Neuronal stem cell (in vitro differentiated cells): ENCODE data around the gene FOLR1.

Experiments
- DNase-seq: peaks from one replicate; pipeline ENCODE4 v3.0.0-alpha.2; 2013; ENCODE audit warnings: low spot score
- H2AFZ ChIP-seq: one replicate; pipeline ENCODE4 v1.6.1; 2013; ENCODE audit warnings: mild to moderate bottlenecking, low read length, inconsistent platforms
- H2AK5ac ChIP-seq: 2 replicates; pipeline ENCODE4 v1.6.1; 2013; ENCODE audit warnings: low read depth, mild to moderate bottlenecking, inconsistent platforms, low read length, moderate library complexity, mixed read lengths
- H2BK120ac ChIP-seq: 2 replicates; pipeline ENCODE4 v1.6.1; 2013; ENCODE audit warnings: low read depth, mild to moderate bottlenecking, inconsistent platforms, low read length, moderate library complexity, mixed read lengths
- H2BK12ac ChIP-seq: one replicate; pipeline ENCODE4 v1.6.1; 2013; ENCODE audit warnings: low read length, inconsistent platforms
- H2BK15ac ChIP-seq: 2 replicates; pipeline ENCODE4 v1.6.1; 2013; ENCODE audit warnings: mild to moderate bottlenecking, low read length, inconsistent platforms, mixed read lengths
- H2BK5ac ChIP-seq: one replicate; pipeline ENCODE4 v1.6.1; 2013; ENCODE audit warnings: inconsistent platforms, mild to moderate bottlenecking, low read length, moderate library complexity
- H3K14ac ChIP-seq: one replicate; pipeline ENCODE4 v1.6.1; 2013; ENCODE audit warnings: low read length, inconsistent platforms
- H3K18ac ChIP-seq: 2 replicates; pipeline ENCODE4 v1.6.1; 2013; ENCODE audit warnings: low read length, inconsistent platforms
- H3K23ac ChIP-seq: 2 replicates; pipeline ENCODE4 v1.6.1; 2013; ENCODE audit warnings: low read depth, mild to moderate bottlenecking, mixed read lengths, low read length, inconsistent platforms; ENCODE audit not compliant: poor library complexity
- H3K27ac ChIP-seq: replicated peaks from 3 replicates; pipeline ENCODE4 v1.5.1; 2013; ENCODE audit warnings: low read length, inconsistent platforms
- H3K27me3 ChIP-seq, 3 experiments: 2 replicates each; pipeline ENCODE4 v1.6.1; 2013; ENCODE audit warnings: low read length in 3 of 3, mild to moderate bottlenecking in 2 of 3, inconsistent platforms in 1 of 3, low read depth in 1 of 3, mixed read lengths in 1 of 3, moderate library complexity in 1 of 3; ENCODE audit not compliant: control insufficient read depth in 3 of 3, insufficient read depth in 3 of 3
- H3K36me3 ChIP-seq, 2 donors: replicated peaks in 1 of 2; 2 replicates each; pipeline ENCODE4 v1.6.1; 2013; ENCODE audit warnings: low read length in 2 of 2; ENCODE audit not compliant: control insufficient read depth in 2 of 2, insufficient read depth in 2 of 2
- H3K4ac ChIP-seq: 2 replicates; pipeline ENCODE4 v1.6.1; 2013; ENCODE audit warnings: inconsistent platforms, mild to moderate bottlenecking, low read length, moderate library complexity
- H3K4me1 ChIP-seq, 2 donors: 1 replicate in 1 of 2; 2 replicates in 1 of 2; pipeline ENCODE4 v1.6.1; 2013; ENCODE audit warnings: low read length in 2 of 2, low read depth in 1 of 2; ENCODE audit not compliant: control insufficient read depth in 2 of 2, insufficient read depth in 1 of 2
- H3K4me2 ChIP-seq: one replicate; pipeline ENCODE4 v1.6.1; 2013; ENCODE audit warnings: mild to moderate bottlenecking, low read length, inconsistent platforms; ENCODE audit not compliant: insufficient read depth, poor library complexity, severe bottlenecking
- H3K4me3 ChIP-seq, 2 donors: 2 replicates each; pipeline ENCODE4 v1.5.1; 2013; ENCODE audit warnings: low read length in 2 of 2, mild to moderate bottlenecking in 2 of 2, inconsistent platforms in 1 of 2, moderate library complexity in 1 of 2
- H3K79me1 ChIP-seq: one replicate; pipeline ENCODE4 v1.6.1; 2013; ENCODE audit warnings: low read depth, mild to moderate bottlenecking, inconsistent platforms, low read length, moderate library complexity
- H3K9ac ChIP-seq: one replicate; pipeline ENCODE4 v1.6.1; 2013; ENCODE audit warnings: mild to moderate bottlenecking, low read depth, low read length, inconsistent platforms; ENCODE audit not compliant: poor library complexity
- H3K9me3 ChIP-seq, 2 donors: replicated peaks in 1 of 2; 2 replicates each; pipeline versions ENCODE3 to v1.6.1; 2013; ENCODE audit warnings: low read length in 2 of 2, mild to moderate bottlenecking in 2 of 2, inconsistent platforms in 1 of 2, low read depth in 1 of 2, mixed read lengths in 1 of 2, moderate library complexity in 1 of 2; ENCODE audit not compliant: control insufficient read depth in 2 of 2, insufficient read depth in 1 of 2
- H4K8ac ChIP-seq: one replicate; pipeline ENCODE4 v1.6.1; 2013; ENCODE audit warnings: low read depth, mild to moderate bottlenecking, inconsistent platforms, low read length, moderate library complexity
- H4K91ac ChIP-seq: one replicate; pipeline ENCODE4 v1.6.1; 2013; ENCODE audit warnings: low read length, low read depth, mild to moderate bottlenecking, inconsistent platforms; ENCODE audit not compliant: poor library complexity
- WGBS, 2 donors: extraction: QIAGEN DNeasy Blood & Tissue Kit; methylation state at CpG; one replicate each; pipeline ENCODE4 v1.1.7; 2013; ENCODE audit warnings: missing lambda C conversion rate in 2 of 2, mixed read lengths in 1 of 2; ENCODE audit not compliant: insufficient read length in 2 of 2, insufficient replicate concordance in 1 of 2; ENCODE audit errors: extremely low coverage in 2 of 2; 5-methylcytosine and 5-hydroxymethylcytosine counted together

The FOLR1 gene

GRCh38 chr11:72220696-72221363, 28.9 kb downstream of the FOLR1 start:
- Histone ChIP-seq H4K91ac (no peak overlapping the region), H3K36me3 (no peaks in the 10 kb centered on the region), H3K79me1 (peaks cover 7% of the 10 kb centered on the region), H2BK12ac (no peak overlapping the region), H3K4me1 (peaks cover 5 to 9% of the 10 kb centered on the region in 2 donors), H2BK15ac (no peak overlapping the region), H3K4me3 (no peak overlapping the region), H3K18ac (no peak overlapping the region), H3K9me3 (no peaks in the 10 kb centered on the region), H3K4me2 (no peak overlapping the region), H3K9ac (no peak overlapping the region), H3K14ac (no peak overlapping the region), H2BK120ac (no peak overlapping the region), H2AFZ (no peak overlapping the region), H3K27ac (no peak overlapping the region), H3K4ac (no peak overlapping the region), H2AK5ac (peak overlapping the region; percentile 62), H4K8ac (no peak overlapping the region), H2BK5ac (no peak overlapping the region), H3K23ac (no peak overlapping the region), H3K27me3 (peaks cover 0 to 23% (median 0%) of the 10 kb centered on the region in 3 experiments)
- no peak for DNase-seq
- no CpG with 5 or more reads among the region's 10 CpGs for WGBS, 2 donors

- Histone ChIP-seq H3K79me1 (peaks cover 8% of the 10 kb centered on the region), H3K18ac (no peak overlapping the region), H4K91ac (no peak overlapping the region), H2BK120ac (no peak overlapping the region), H2BK12ac (no peak overlapping the region), H2BK15ac (no peak overlapping the region), H3K4ac (no peak overlapping the region), H3K27ac (no peak overlapping the region), H2AFZ (peak overlapping the region; percentile 91), H3K4me3 (no peak overlapping the region), H3K23ac (no peak overlapping the region), H3K4me1 (peaks cover 5 to 12% of the 10 kb centered on the region in 2 donors), H2BK5ac (no peak overlapping the region), H3K14ac (no peak overlapping the region), H3K4me2 (no peak overlapping the region), H3K27me3 (peaks cover 0 to 18% (median 0%) of the 10 kb centered on the region in 3 experiments), H3K9me3 (no peaks in the 10 kb centered on the region), H3K9ac (no peak overlapping the region), H4K8ac (no peak overlapping the region), H2AK5ac (peak overlapping the region; percentile 62), H3K36me3 (peaks cover 0 to 3% of the 10 kb centered on the region in 2 donors)
- no peak for DNase-seq
- no CpG with 5 or more reads among the region's 7 CpGs for WGBS, 2 donors
Observed at GRCh38 chr11:72221386-72222075, 29.6 kb downstream of the FOLR1 start.

GRCh38 chr11:72222106-72222891, 30.4 kb downstream of the FOLR1 start:
- Histone ChIP-seq H2BK15ac (peak overlapping the region; percentile 18), H3K27ac (peak overlapping the region; percentile 49), H3K79me1 (peaks cover 10% of the 10 kb centered on the region), H3K14ac (no peak overlapping the region), H2AFZ (peak overlapping the region; percentile 91), H3K27me3 (peaks cover 0 to 14% (median 0%) of the 10 kb centered on the region in 3 experiments), H3K18ac (no peak overlapping the region), H2AK5ac (no peak overlapping the region), H3K4ac (no peak overlapping the region), H3K4me3 (peak overlapping the region; percentile 56 to 58), H3K23ac (no peak overlapping the region), H2BK12ac (no peak overlapping the region), H3K9me3 (no peaks in the 10 kb centered on the region), H3K36me3 (peaks cover 2 to 11% of the 10 kb centered on the region in 2 donors), H3K9ac (no peak overlapping the region), H2BK120ac (no peak overlapping the region), H4K91ac (no peak overlapping the region), H3K4me1 (peaks cover 5 to 16% of the 10 kb centered on the region in 2 donors), H3K4me2 (peak overlapping the region; percentile 70), H4K8ac (no peak overlapping the region), H2BK5ac (no peak overlapping the region)
- DNase-seq, result no peak
- no CpG with 5 or more reads among the region's 6 CpGs for WGBS, 2 donors
